HG02610 (cell line): Measurements from ENCODE around the gene OSBPL9.
"Not testable (repeated sequence)": the region's sequence is repeated elsewhere in the genome, so short reads cannot be mapped to it uniquely, and the experiment has no call there.

Experiments used
- ATAC-seq: cut with Tn5 transposase; IDR thresholded peaks from one replicate; pipeline ENCODE4 v1.9.1; 2021; ENCODE audit warnings: mild to moderate bottlenecking, moderate library complexity; ENCODE audit not compliant: unreplicated experiment

OSBPL9 gene

DNA sequence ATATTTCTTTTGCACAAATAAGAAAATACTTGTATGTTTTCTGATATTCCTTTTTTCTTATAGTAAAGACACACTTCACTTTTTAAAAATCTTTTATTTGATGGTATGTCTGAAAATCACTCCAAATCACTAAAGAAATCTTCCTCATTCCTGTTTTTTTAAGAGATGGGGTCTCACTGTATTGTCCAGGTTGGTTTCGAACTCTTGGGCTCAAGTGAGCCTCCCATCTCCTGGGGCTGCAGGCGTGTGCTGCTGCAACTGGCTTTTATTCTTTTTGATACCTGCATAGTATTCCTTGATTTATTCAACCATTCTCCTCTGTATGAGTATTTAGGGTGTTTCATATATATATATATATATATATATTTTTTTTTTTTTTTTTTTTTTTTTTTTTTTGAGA, 88.1 kb downstream of the OSBPL9 start:
- ATAC-seq: no peak

DNA sequence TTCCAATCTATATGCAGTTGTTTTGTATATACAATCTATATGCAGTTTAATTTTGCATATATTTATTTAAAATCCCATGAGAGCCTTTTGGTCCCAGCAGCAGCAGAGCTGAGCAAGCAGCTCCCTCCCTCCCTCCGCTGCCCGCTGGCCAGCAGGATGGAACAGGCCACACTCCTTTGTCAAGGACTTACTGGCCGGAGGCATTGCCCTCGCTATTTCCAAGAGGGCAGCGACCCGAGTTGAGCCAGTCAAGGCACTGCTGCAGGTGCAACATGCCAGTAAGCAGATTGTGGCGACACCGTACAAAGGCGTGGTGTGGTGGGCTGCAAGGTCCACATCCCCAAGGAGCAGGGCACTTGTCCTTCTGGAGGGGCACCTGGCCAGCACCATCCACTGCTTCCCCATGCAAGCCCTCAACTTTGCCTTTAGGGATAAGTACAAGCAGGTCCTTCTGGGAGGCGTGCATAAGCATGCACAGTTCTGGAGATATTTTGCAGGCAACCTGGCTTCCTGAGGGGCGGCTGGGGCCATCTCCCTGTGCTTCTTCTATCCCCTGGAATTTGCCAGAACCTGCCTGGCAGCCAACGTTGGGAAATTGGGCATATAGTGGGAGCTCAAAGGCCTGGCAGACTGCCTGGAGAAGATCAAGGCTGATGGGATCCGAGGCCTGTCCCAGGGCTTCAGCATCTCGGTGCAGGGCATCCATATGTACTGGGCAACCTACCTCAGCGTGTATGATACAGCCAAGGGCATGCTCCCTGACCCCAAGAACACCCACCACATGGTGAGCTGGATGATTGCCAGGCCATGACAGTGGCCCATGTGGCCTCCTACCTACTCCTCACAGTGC, 92.2 kb downstream of the OSBPL9 start:
- ATAC-seq: no peak

DNA sequence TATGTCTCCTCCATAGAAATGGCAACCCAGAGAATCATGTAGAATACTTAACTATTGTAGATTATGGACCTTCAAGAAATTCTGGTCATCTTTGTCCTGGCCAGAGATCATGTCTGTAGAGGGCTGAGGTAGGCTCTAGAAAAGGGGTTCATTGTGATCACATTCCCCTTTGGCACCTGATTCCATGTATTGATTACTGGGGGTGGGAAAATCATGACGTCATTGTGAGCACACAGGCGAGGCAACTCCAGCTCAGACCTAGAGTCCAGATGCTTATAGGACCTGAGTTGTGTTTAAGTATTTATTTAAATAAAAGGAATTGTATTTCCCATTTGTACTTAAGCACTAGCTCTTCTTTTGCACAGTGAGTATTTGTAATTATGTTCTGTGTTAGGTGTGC, 93.1 kb downstream of the OSBPL9 start:
- ATAC-seq: no peak

DNA sequence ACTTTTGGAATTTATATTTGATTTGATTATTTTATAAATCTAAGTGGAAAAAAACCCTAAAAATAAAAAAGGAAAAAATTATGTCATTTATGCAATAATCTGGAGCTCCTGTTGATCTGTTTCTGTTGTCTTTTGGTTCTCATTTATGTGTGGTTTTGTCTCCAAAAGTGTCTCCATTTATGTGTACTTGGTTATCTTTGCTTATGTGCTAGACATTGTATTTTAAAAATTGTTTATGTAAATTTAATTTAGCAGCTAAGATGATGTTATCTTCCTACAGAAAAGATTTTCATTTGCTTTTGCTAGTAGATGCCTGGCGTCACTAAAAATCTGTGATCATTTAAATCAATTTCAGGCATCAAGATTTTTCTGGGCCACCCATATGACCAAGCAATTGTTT, 95.7 kb downstream of the OSBPL9 start:
- no peak for ATAC-seq

DNA sequence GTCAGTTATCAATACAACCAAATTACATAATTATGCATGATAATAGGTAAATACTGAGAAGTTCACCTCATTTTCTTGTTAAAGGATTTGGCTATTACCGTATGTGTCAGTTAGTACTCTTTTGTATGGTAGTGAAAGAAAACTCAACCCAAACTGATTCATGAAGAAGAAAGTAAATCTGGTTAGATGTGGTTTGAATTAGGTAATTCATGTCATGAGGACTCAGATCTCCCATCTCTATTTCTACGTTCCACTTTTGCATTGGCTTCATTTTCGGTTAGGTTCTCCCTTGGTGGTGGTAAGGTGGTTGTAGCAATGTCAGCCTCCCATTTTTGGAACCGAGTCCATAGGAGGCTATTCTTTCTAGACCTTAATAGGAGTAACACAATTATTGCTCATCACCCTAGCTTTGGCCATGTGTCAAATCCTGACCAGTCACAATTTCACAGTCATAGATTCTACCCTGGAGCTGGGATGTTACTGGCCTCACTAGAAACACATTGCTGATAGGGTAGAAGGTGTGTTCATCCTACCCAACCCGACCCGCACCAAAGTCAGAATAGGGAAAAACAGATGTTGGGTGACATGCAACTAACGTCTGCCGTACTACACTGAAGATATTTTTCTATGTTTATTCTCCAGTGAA, 97.6 kb downstream of the OSBPL9 start:
- no peak for ATAC-seq

DNA sequence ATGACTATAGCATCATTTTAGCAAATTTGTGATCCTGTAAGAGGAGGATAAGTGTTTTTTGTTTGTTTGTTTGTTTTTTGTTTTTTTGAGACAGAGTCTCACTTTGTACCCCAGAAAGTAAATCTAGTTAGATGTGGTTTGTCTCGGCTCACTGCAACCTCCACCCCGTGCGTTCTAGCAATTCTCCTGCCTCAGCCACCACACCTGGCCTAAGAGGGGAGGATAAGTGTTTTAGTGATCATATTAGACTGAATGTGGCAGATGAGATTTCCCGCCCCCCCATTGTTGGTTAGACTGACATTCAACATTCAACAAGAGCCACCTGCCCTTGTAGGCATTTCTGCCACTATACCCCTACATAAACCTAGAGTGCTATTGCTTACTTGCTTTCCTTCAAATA, 98.5 kb downstream of the OSBPL9 start:
- ATAC-seq: peak; percentile 62

DNA sequence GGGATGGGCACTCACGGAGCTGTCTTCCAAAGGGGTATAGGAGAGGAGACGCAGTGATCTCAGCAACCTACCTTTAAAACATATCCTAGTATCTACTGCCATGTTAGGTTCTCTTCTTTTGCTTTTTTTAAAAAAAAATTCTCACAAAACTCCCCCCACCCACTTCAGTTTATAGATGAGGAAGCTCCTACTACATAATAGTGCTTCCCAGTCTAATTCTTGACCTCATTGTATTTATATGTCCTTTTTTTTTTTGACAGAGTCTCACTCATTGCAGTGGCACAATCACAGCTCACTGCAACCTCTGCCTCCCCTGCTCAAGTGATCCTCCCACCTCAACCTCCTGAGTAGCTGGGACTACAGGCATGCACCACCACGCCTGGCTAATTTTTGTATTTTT, 99.9 kb downstream of the OSBPL9 start:
- ATAC-seq: no peak

DNA sequence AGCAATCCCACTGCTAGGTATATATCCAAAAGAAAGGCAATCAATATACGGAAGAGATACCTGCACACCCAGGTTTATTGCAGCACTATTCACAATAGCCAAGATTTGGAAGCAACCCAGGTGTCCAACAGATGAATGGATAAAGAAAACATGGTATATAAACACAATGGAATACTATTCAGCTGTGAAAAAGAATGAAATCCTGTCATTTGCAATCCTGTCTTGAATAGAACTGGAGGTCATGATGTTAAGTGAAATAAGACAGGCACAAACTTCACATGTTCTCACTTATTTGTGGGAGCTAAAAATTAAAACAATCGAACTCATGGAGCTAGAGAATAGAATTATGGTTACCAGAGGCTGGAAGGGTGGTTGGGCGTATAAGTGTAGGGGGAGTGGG, 101.0 kb downstream of the OSBPL9 start:
- no peak for ATAC-seq

DNA sequence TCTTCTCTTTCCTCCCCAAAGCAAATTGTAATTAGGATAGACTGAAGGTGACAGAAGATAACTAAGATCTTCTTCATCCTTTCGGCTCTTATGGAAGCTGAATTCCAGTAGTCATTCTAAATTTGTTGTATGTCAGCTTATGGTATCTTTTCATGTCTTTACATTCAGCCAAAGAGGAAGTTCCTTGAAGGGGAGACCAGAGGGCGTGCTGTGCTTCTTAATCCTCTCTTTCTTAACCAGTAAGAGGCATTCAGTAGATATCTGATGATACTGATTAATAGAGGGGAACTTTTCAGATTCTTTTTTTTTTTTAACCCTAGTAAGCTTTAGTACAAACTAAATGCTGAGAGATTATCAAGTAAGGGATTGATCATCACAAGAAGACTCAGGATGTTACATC, 102.3 kb downstream of the OSBPL9 start:
- no peak for ATAC-seq

DNA sequence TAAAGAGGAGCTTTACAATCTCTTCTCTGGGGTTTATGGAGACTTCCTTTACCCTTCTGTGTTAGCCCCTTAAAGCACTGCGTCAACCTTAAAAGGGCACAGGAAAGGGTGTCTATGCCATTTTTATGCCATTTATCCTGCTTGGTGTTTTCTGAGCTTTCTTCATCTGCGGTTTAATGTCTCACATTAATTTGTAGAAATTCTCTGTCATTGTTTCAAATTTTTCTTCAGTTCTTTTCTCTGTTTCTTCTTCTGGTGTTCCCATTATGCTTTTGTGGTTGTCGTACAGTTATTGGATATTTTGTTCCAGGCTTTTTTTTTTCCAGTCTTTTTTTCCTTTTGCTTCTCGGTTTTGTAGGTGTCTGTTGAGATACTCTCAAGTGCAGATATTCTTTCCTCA, 107.9 kb downstream of the OSBPL9 start:
- no peak for ATAC-seq

DNA sequence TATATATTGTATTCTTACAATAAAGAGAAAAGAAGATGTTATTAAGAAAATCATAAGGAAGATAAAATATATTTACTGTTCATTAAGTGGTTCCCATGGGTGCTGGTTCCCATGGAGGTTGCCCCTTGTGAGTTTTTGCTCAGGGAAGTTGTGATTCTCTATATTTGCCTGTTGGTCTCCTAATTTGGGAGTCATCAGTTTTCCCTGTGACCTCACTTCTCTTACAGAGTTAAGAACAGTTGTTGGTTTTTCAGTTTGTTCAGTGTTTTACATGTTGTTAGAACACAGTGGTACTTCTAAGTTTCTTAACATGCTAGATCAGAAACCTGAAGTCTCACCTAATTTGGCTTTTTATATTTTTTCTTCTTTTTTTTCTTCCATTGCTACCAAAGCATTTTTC, 109.2 kb downstream of the OSBPL9 start:
- ATAC-seq: no peak

DNA sequence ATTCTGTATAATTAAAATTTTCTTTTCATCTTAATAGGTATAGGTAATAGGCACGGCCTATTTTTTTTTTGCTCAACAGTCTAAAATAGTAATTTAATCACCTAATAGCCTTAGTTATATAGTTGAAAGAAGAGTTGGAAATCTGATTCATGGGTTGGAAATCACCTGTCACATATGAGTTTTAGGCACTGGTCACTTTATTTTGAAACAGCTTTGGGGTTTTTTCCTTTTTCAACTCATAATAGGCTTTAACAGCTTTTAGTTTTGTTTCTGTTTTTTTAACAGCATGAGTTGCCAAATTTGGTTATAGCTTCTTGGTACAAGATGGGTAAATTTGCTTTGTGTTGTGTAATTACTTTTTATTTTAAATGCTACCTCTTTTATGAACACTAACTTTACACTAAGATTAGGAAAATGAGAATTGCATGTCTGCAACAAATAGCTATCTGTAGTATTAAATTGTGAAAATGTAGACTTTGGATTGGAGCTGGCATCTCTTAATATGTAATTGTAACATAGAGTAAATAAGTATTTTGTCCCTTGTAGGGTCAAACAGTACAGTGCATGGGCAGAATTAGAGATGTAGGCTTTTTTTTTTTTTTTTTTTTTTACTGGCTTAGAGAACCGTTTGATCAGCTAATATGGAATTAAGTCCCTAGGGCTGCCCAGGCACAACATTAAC, 109.8 kb downstream of the OSBPL9 start:
- ATAC-seq: no peak

DNA sequence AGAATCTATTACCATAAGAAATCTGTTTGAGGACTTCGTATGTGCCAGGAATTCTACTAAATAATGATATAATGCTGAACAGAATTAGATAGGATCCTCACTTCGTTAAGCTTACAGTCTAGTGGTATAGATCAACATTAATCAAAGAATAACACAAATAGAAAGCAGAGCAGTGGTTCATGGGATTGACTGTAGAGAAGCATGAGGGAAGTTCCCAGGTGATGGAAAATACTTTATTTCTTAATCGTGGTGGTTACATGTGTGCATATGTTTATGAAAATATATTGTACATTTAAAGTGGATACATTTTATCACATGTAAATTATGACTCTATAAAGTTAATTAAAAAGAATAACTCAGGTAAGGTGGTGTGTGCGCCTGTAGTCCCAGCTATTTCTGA, 110.5 kb downstream of the OSBPL9 start:
- ATAC-seq: no peak

DNA sequence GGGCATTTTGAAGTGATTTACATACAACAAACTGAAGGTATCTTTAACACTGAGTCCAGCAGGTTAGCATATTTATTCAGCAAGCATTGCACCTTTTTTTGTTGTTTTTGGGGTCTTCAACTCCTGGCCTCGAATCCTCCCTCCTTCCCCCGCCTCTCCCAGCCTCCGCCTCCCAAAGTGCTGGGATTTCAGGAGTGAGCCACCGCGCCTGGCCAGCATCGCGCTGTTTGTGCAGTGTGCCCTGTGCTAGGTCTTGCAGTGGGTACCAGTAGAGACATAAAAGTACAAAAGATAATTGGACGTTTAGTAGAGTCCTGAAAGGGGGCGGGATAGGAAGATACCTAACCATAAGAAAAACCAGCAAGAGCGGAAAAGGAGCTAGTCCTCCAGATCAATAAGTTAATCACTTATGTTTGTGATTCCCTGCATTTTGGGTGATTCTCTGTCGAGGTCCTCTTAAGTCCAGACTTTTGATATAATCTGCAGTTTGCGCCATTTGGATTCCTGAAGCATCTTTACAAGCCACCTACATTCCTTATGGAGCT, 111.8 kb downstream of the OSBPL9 start:
- no peak for ATAC-seq

DNA sequence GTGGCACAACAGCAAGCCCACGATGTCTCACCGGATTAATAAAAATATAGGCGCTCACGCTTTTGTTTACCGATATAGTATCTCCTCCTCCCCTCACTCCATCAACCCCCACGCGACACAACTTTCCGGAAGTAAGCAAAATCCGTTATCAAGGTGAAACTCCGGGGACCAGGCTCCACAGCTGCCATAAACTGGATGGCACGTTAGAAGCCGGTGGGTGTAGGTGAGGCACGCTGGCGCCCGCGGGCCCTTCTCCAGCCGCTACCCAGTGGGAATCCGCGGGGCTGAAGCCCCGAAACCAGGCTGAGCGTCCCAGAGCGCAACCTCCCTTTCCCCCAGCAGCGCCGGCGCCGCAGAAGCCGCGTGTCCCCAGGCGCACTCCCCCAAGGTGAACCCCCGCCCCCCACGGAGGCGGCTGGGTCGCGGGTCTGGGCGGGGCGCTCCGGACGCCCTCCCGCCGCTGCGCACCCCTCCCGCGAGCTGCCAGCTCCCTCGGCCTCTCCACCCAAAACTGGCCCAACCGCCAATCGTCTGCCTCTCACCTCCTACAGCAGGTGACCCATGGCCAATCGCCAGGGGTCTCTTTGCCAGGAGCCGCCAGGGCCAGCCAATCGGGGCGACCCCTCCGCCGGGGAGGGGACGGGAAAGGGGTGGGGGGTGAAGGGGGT, 112.4 kb downstream of the OSBPL9 start:
- ATAC-seq: peak; percentile 94

DNA sequence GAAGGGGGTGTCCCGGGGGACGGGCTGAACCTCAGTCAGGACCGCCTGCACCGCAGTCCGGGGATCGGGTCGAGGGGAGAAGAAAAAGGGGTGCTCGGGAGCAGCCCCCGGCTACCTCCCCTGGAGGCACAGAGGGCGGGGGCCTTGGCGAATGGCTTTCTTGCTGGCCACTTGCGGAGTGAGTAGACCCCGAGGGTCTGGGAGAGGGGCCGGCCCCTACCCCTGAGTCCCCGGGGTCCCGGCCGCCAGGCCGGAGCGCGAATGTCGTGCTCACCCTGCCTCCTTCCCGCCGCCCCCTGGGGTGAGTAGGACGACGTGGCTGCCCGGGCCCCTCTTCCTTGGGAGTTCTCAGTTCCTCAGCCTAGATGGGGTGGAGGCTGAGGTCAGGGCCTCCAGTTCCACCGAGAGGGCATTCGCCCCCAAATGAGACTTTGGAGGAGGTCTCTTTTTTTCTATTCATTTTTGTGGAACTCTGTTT, 113.0 kb downstream of the OSBPL9 start:
- peak; percentile 18 for ATAC-seq

DNA sequence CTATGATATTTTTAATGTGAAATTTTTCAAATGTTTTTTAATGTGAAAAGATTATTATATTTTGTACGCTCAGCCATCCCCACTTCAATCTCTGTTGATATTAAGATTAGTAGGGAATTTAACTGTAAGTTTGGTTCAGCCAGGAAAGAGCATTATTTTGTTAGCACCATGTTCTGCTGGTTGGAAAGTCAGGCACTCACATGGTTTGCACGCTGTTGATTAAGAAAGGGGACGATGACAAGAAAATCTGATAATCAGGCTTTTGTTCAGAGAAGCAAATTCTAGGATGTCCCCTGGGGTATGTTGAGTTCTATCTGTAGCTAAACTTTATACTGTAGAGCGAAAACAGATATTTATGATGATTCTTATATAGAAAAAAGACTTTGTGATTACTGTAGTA, 115.1 kb downstream of the OSBPL9 start:
- no peak for ATAC-seq

DNA sequence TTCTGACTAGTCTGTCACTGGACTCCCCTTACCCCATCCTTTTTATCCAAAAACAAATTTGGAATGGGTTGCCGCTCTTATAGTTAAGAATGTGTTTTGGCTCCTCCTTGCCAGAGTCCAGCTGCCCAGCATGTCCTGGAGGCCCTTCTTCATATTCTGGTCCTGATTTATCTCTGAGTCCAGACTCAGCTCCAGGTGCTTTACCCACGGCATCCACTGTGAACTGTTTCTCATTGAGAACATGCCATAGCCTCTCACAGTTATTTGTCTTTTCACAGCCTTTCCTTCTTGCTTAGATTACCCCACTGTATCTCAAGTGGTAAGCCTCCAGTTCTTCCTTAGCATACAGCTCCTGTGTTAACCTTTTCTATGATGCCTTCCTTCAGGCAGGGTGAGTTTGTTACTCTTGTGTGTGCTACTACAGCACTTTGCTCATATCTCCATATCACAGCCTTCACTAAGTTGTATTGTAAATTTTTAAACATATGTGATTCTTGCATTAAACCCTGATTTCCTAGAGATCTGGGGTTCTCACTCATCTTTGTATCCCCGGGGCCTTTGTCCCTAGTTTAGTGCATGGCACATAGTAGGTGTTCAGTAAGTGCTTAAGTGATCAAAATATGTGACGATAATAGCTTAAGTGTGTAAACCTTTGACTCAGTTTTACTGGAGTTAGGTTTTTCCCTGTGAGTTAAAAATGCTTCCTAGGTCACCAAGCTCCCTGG, 116.0 kb downstream of the OSBPL9 start:
- ATAC-seq: no peak

DNA sequence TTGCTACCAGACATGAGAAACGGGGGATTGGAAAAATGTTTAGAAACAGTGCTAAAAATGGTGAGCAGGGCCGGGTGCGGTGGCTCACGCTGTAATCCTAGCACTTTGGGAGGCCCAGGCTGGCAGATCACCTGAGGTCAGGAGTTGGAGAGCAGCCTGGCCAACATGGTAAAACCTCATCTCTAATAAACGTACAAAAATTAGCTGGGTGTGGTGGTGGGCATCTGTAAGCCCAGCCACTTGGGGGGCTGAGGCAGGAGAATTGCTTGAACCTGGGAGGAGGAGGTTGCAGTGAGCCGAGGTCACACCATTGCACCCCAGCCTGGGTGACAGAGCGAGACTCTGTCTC, 116.5 kb downstream of the OSBPL9 start:
- ATAC-seq: not testable (repeated sequence)

DNA sequence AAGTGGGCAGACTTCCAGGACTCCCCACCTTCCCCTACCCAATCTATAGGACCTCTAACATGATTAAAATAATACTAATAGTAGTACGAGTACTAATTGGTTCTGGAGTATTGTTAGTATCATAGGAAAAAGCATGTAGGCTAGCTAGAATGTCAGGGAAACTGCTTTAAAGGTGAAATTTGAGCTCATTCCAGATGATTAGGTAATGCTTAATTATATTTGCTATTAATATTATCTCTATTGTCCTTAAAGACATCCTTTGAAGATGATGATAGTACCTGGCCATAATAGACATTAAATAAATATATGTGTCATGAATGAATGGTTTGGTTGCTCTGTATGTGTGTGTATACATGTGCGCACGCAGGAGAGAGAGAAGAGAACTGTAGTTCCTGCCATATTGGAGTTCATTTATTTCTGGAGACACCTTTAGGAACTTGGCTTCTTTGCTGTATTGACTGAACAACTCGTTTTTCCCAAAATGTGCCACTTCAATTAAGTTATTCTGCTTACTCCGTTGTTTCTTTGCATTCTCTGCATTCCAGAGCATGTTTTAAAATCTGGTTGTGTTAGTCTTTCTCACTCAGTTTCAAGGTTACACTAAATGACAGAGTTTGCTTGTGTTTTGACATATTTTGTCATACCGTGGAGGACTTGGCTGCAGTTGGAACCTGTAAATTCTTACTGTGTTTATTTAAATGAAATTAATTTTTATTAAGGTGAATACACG, 117.1 kb downstream of the OSBPL9 start:
- no peak for ATAC-seq
